ENCODE data around the gene GUF1. TPM values are rescaled to one million over a fixed set of nuclear protein-coding genes. Genes with fewer than 3 reads are reported as not detected.

GUF1 gene
- total and polyA plus RNA-seq, 2 of the 13 experiments (the other 11 are each of a cell fraction or from before 2014, with no cell fraction given), result 10.3 to 24.6 TPM

GRCh38 chr4:44726038-44726871 lies 48.0 kb downstream of the GUF1 start, which contains the start of gene GNPDA2 (continued):
- TF ChIP-seq ZNF512B (CRISPR knock-in tag; IDR thresholded peaks at IDR 0.05; ENCODE audit: borderline replicate concordance) (peak; percentile 50; the same call in 1 of the 2 replicates), NRL (CRISPR knock-in tag; IDR thresholded peaks at IDR 0.05; ENCODE audit: borderline replicate concordance) (peak; percentile 66; the same call in 1 of the 2 replicates), PHF20 (CRISPR knock-in tag; IDR thresholded peaks at IDR 0.05) (peak; percentile 82), ZNF484 (CRISPR knock-in tag; IDR thresholded peaks at IDR 0.05; ENCODE audit: borderline replicate concordance, low read depth) (0 out of 2 replicates have a peak, but pooled peaks have one; percentile 77), ZNF609 (CRISPR knock-in tag; IDR thresholded peaks at IDR 0.05; ENCODE audit: borderline replicate concordance) (no peak; the same call in 1 of the 2 replicates), ZBTB26 (CRISPR knock-in tag; IDR thresholded peaks at IDR 0.05; ENCODE audit: borderline replicate concordance) (0 out of 2 replicates have a peak, but pooled peaks have one; percentile 74), HNF1B (CRISPR knock-in tag; IDR thresholded peaks at IDR 0.05) (peak; percentile 71), PAWR (CRISPR knock-in tag; IDR thresholded peaks at IDR 0.05; ENCODE audit: borderline replicate concordance) (no peak), REXO4 (CRISPR knock-in tag; IDR thresholded peaks at IDR 0.05; ENCODE audit: borderline replicate concordance) (no peak), ISL2 (CRISPR knock-in tag; IDR thresholded peaks at IDR 0.05) (peak; percentile 25; the same call in 1 of the 2 replicates), LRRFIP1 (CRISPR knock-in tag; conservative IDR thresholded peaks at IDR 0.05) (no peak; the same call in 1 of the 2 replicates), ZNF562 (CRISPR knock-in tag; IDR thresholded peaks at IDR 0.05; ENCODE audit: borderline replicate concordance) (peak; percentile 57; the same call in 1 of the 2 replicates), ZNF564 (CRISPR knock-in tag; IDR thresholded peaks at IDR 0.05) (peak; percentile 73; the same call in 1 of the 2 replicates)

Measured in HepG2 (cell line).